GM12878 (cell line): ENCODE results near the gene TOR1AIP1. TPM values are rescaled to one million over a fixed set of nuclear protein-coding genes. Genes with fewer than 3 reads are reported as not detected.

ENCODE experiments used
- ASH2L ChIP-seq: fragments of 300-600, 200-600 bp; sonication (generic); IDR thresholded peaks from 2 replicates; pipeline ENCODE4 v1.6.1; 2017; ENCODE audit warnings: low read depth, mild to moderate bottlenecking, borderline replicate concordance
- CHD4 ChIP-seq: fragments of 200-600 bp; sonication (generic); IDR thresholded peaks from 2 replicates; pipeline ENCODE4 v1.6.1; 2016; ENCODE audit warnings: mild to moderate bottlenecking
- HDAC6 ChIP-seq: fragments of 200-600 bp; sonication (generic); IDR thresholded peaks from one replicate; pipeline ENCODE4 v1.8.0; 2017; ENCODE audit warnings: antibody characterized with exemption; ENCODE audit not compliant: unreplicated experiment
- IRF4 ChIP-seq: IDR thresholded peaks from 2 replicates; pipeline ENCODE4 v1.6.1; 2011; ENCODE audit warnings: low read depth, low read length
- MYB ChIP-seq: fragments of 150-350 bp; IDR thresholded peaks from 2 replicates; pipeline ENCODE4 v1.6.1; 2014; ENCODE audit warnings: mild to moderate bottlenecking, low read depth, low read length, borderline replicate concordance
- NFYA ChIP-seq: IDR thresholded peaks from 2 replicates; pipeline ENCODE4 v1.6.1; 2011; ENCODE audit warnings: low read depth, mild to moderate bottlenecking, low read length, improper control_type of control experiment, borderline replicate concordance
- NR2C2 ChIP-seq: IDR thresholded peaks from 2 replicates; pipeline ENCODE4 v1.6.1; 2011; ENCODE audit warnings: borderline replicate concordance, low read depth; ENCODE audit not compliant: control insufficient read depth, insufficient read length
- PAX5 ChIP-seq: IDR thresholded peaks from 2 replicates; pipeline ENCODE4 v1.6.1; 2011; ENCODE audit warnings: low read depth, low read length, borderline replicate concordance
- RAD21 ChIP-seq: IDR thresholded peaks from 2 replicates; pipeline ENCODE4 v1.6.1; 2011; ENCODE audit warnings: mild to moderate bottlenecking, low read depth, low read length, moderate library complexity; ENCODE audit not compliant: insufficient read depth
- RCOR1 ChIP-seq: conservative IDR thresholded peaks from 2 replicates; pipeline ENCODE4 v1.6.1; 2012; ENCODE audit warnings: low read depth, low read length, improper control_type of control experiment
- RELA ChIP-seq: fragments of 450-650 bp; IDR thresholded peaks from 2 replicates; pipeline ENCODE4 v1.8.0; 2014; ENCODE audit warnings: borderline replicate concordance; ENCODE audit not compliant: partially characterized antibody
- SREBF1 ChIP-seq: IDR thresholded peaks from 2 replicates; pipeline ENCODE4 v1.6.1; 2012; ENCODE audit warnings: mild to moderate bottlenecking, low read length
- TBL1XR1 ChIP-seq: IDR thresholded peaks from 2 replicates; pipeline ENCODE4 v1.6.1; 2012; ENCODE audit warnings: low read depth, low read length, improper control_type of control experiment
- polyA plus RNA-seq, 11 experiments: library from polyadenylated mRNA; depleted of rRNA in 4 of 11; unstranded in 6 of 11; stranded (reverse) in 5 of 11; fragments of >200 nt; fragmentation: Nextera tagmentation in 4 of 11; fragmentation: Illumina TruSeq in 1 of 11; extraction: Ambion mirVana in 4 of 11; extraction: Trizol in 1 of 11; gene quantifications; 1 replicate in 1 of 11; 2 replicates in 10 of 11; pipeline versions ENCODE4 v1.2.1 to v1.2.3, GENCODE V29; 2011 to 2016; ENCODE audit warnings: inconsistent platforms in 2 of 11, missing spikeins in 2 of 11, low read depth in 1 of 11
- total RNA-seq, 4 experiments: library from RNA; depleted of rRNA in 3 of 4; stranded (reverse); fragments of >200 nt in 3 of 4; fragmentation: Illumina TruSeq in 1 of 4; extraction: Trizol in 1 of 4; gene quantifications; 2 replicates each; pipeline versions ENCODE4 v1.2.1 to v1.2.3, GENCODE V29; 2013 to 2021
- TF ChIP-seq, protein P1 (sequence below): fragments of 150-350 bp; IDR thresholded peaks from 2 replicates; pipeline ENCODE4 v1.6.1; 2016; ENCODE audit warnings: low read depth, low read length
- TF ChIP-seq, protein P2 (sequence below): fragments of 450-650 bp; formaldehyde crosslinking; IDR thresholded peaks from 2 replicates; pipeline ENCODE4 v1.4.0; 2020; ENCODE audit warnings: mild to moderate bottlenecking, moderate library complexity
- TF ChIP-seq, protein P3 (sequence below): fragments of 450-650 bp; IDR thresholded peaks from 2 replicates; pipeline ENCODE4 v1.6.1; 2016; ENCODE audit warnings: mild to moderate bottlenecking, moderate library complexity, borderline replicate concordance
- TF ChIP-seq, protein P4 (sequence below): IDR thresholded peaks from 2 replicates; pipeline ENCODE4 v1.6.1; 2012; ENCODE audit warnings: low read depth, low read length, improper control_type of control experiment

The TOR1AIP1 gene
- total and polyA plus RNA-seq, 10 of the 15 experiments (the other 5 are each of a cell fraction or from before 2014, with no cell fraction given) = 14.8 to 36.0 (median 25.8) TPM

DNA sequence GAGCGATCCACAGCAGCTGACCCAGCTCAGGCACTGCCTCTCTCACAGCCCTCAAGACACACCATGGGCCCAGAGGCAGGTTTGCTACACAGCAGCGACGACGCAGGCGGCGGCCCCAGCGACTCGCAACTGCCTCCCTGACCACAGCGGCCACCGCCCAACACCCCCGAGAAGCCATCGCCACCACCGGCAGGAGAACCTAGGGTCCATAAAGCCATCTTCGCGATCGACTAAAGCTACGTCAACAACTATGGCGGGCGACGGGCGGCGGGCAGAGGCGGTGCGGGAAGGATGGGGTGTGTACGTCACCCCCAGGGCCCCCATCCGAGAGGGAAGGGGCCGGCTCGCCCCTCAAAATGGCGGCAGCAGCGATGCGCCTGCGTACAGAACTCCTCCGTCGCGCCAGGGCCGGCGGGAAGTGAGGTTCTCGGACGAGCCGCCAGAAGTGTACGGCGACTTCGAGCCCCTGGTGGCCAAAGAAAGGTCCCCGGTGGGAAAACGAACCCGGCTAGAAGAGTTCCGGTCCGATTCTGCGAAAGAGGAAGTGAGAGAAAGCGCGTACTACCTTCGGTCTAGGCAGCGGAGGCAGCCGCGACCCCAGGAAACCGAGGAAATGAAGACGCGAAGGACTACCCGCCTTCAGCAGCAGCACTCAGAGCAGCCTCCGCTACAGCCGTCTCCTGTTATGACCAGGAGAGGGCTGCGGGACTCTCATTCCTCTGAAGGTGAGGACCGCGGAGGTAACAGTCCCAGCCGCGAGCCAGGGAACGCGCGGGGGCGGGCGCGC lies at the start of gene TOR1AIP1 (continued):
- TF ChIP-seq, protein P1, sequence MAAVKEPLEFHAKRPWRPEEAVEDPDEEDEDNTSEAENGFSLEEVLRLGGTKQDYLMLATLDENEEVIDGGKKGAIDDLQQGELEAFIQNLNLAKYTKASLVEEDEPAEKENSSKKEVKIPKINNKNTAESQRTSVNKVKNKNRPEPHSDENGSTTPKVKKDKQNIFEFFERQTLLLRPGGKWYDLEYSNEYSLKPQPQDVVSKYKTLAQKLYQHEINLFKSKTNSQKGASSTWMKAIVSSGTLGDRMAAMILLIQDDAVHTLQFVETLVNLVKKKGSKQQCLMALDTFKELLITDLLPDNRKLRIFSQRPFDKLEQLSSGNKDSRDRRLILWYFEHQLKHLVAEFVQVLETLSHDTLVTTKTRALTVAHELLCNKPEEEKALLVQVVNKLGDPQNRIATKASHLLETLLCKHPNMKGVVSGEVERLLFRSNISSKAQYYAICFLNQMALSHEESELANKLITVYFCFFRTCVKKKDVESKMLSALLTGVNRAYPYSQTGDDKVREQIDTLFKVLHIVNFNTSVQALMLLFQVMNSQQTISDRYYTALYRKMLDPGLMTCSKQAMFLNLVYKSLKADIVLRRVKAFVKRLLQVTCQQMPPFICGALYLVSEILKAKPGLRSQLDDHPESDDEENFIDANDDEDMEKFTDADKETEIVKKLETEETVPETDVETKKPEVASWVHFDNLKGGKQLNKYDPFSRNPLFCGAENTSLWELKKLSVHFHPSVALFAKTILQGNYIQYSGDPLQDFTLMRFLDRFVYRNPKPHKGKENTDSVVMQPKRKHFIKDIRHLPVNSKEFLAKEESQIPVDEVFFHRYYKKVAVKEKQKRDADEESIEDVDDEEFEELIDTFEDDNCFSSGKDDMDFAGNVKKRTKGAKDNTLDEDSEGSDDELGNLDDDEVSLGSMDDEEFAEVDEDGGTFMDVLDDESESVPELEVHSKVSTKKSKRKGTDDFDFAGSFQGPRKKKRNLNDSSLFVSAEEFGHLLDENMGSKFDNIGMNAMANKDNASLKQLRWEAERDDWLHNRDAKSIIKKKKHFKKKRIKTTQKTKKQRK = no peak
- TF ChIP-seq RAD21 (peak; percentile 28), NFYA (no peak), CHD4 (no peak), TBL1XR1 (peak; percentile 95), ASH2L (peak; percentile 83; the same call in 1 of the 2 replicates), IRF4 (peak; percentile 99), RCOR1 (peak; percentile 97), HDAC6 (peak; percentile 57), RELA (peak; percentile 97), MYB (peak; percentile 72; the same call in 1 of the 2 replicates), PAX5 (peak; percentile 44; the same call in 1 of the 2 replicates), NR2C2 (no peak), SREBF1 (peak; percentile 88)
- TF ChIP-seq, protein P2, sequence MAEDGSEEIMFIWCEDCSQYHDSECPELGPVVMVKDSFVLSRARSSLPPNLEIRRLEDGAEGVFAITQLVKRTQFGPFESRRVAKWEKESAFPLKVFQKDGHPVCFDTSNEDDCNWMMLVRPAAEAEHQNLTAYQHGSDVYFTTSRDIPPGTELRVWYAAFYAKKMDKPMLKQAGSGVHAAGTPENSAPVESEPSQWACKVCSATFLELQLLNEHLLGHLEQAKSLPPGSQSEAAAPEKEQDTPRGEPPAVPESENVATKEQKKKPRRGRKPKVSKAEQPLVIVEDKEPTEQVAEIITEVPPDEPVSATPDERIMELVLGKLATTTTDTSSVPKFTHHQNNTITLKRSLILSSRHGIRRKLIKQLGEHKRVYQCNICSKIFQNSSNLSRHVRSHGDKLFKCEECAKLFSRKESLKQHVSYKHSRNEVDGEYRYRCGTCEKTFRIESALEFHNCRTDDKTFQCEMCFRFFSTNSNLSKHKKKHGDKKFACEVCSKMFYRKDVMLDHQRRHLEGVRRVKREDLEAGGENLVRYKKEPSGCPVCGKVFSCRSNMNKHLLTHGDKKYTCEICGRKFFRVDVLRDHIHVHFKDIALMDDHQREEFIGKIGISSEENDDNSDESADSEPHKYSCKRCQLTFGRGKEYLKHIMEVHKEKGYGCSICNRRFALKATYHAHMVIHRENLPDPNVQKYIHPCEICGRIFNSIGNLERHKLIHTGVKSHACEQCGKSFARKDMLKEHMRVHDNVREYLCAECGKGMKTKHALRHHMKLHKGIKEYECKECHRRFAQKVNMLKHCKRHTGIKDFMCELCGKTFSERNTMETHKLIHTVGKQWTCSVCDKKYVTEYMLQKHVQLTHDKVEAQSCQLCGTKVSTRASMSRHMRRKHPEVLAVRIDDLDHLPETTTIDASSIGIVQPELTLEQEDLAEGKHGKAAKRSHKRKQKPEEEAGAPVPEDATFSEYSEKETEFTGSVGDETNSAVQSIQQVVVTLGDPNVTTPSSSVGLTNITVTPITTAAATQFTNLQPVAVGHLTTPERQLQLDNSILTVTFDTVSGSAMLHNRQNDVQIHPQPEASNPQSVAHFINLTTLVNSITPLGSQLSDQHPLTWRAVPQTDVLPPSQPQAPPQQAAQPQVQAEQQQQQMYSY (CRISPR knock-in tag) = no peak
- TF ChIP-seq, protein P3, sequence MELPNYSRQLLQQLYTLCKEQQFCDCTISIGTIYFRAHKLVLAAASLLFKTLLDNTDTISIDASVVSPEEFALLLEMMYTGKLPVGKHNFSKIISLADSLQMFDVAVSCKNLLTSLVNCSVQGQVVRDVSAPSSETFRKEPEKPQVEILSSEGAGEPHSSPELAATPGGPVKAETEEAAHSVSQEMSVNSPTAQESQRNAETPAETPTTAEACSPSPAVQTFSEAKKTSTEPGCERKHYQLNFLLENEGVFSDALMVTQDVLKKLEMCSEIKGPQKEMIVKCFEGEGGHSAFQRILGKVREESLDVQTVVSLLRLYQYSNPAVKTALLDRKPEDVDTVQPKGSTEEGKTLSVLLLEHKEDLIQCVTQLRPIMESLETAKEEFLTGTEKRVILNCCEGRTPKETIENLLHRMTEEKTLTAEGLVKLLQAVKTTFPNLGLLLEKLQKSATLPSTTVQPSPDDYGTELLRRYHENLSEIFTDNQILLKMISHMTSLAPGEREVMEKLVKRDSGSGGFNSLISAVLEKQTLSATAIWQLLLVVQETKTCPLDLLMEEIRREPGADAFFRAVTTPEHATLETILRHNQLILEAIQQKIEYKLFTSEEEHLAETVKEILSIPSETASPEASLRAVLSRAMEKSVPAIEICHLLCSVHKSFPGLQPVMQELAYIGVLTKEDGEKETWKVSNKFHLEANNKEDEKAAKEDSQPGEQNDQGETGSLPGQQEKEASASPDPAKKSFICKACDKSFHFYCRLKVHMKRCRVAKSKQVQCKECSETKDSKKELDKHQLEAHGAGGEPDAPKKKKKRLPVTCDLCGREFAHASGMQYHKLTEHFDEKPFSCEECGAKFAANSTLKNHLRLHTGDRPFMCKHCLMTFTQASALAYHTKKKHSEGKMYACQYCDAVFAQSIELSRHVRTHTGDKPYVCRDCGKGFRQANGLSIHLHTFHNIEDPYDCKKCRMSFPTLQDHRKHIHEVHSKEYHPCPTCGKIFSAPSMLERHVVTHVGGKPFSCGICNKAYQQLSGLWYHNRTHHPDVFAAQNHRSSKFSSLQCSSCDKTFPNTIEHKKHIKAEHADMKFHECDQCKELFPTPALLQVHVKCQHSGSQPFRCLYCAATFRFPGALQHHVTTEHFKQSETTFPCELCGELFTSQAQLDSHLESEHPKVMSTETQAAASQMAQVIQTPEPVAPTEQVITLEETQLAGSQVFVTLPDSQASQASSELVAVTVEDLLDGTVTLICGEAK = peak; percentile 99
- TF ChIP-seq, protein P4, sequence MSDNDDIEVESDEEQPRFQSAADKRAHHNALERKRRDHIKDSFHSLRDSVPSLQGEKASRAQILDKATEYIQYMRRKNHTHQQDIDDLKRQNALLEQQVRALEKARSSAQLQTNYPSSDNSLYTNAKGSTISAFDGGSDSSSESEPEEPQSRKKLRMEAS = peak; percentile 67
